Endothelial cell of hepatic sinusoid (primary cell): ENCODE data around the gene PRKCA.
"Not testable (repeated sequence)": the region's sequence is repeated elsewhere in the genome, so short reads cannot be mapped to it uniquely, and the experiment has no call there.

Source experiments
- in situ Hi-C: cut with HindIII; loops from 2 replicates; pipeline ENCODE4 v1.10.0; 2017; ENCODE audit warnings: low sequenced_read_pairs

The PRKCA gene

DNA sequence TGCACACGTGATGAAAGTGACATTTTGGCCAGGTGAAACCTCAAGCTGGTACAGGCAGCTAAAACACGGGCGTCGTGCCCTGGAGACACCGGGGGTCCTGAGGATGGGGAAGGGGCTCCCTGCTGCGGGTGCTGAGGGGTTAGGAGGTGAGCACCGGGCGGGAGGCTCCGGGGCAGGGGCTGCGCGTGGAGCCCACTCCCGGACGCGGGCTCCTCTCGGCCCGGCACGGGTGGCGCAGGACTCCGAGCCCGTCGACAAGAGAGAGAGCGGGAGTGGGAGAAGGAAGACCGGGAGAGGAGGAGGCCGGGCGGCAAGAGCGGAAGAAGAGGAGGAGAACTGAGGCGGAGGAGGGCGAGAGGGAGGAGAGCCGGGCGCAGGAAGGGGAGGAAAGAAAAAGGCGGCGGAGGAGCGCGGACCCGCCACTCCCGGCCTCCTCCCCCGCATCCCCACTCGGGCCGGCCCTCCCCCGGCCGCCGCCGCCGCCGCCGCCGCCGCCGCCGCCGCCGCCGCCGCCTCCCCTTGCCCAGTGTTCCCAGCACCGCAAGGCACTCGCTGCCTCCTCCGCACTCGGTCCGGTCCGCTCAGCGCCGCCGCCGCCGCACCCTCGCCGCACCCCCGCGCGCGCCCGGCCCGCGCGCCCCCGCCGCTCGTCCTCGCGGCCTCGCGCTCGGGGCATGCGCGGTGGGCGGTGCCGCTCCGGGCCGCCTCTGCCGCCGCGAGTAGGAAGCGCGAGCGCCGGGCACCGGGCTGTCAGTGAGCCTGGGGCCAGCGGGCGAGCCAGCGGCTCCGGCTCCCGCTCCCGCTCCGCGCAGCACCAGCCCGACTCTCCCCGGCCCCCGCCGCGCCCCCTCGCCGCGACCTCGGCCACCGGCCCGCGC lies at the start of gene PRKCA:
Gene PRKCA, plus strand, starts transcription at position 750 of the 878 bp plus-strand sequence.
- in situ Hi-C loops, result loop anchor here (5.0 kb wide), 4 partner anchors 65 to 370 kb away; no protein-coding TSS in a partner anchor

GRCh38 chr17:66253458-66253857 lies 49.0 kb upstream of the PRKCA start:
- in situ Hi-C loops, result not testable (repeated sequence)

- in situ Hi-C loops, result no loop called here
These were observed 47.3 kb upstream of the PRKCA start for GRCh38 chr17:66255112-66255511.

- in situ Hi-C loops, result no loop called here
These were observed 46.9 kb upstream of the PRKCA start for GRCh38 chr17:66255527-66255971.

DNA sequence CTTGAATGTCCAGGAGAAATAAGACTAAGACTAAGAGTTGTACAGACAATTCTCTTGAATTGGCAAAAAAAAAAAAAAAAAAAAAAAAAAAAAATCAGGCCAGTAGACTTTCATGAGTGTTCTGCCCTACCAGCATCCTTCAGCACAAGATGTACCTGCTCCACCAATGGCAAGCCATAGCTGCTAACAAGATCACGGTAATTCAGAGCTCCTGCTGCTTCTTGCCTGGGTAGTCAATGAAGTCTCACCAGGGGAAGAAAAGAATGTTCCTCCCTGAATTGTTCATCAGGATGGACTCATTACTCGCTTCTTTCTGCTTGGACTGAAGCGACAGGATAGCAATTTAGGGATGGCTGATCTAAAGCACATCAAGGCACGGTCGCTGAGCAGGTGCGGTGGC lies 42.1 kb upstream of the PRKCA start:
- in situ Hi-C loops, result no loop called here

- in situ Hi-C loops, result no loop called here
These were observed 41.7 kb upstream of the PRKCA start for GRCh38 chr17:66260688-66261087.

DNA sequence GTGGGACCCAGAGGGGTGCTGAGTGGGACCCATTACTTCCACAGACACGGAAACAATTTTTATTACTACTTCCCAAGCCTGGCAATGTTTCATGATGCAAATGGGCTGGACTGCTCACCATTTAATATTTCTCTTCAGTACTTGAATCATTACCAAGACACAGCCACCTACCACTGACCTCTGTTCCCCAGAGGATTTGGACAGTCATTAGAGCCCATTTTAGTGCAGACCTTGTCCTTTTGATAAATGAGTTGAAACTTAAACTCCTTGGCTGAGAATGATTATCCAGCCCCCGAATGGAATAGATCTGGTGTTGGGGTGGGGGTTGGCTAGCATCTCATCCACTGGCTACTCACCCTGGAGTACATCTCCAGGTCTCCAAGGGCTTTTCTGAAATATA lies 39.6 kb upstream of the PRKCA start:
- in situ Hi-C loops, result no loop called here

- in situ Hi-C loops, result no loop called here
These were observed 37.7 kb upstream of the PRKCA start for GRCh38 chr17:66264696-66265095.

- in situ Hi-C loops, result no loop called here
These were observed 34.0 kb upstream of the PRKCA start for GRCh38 chr17:66268247-66268927.

DNA sequence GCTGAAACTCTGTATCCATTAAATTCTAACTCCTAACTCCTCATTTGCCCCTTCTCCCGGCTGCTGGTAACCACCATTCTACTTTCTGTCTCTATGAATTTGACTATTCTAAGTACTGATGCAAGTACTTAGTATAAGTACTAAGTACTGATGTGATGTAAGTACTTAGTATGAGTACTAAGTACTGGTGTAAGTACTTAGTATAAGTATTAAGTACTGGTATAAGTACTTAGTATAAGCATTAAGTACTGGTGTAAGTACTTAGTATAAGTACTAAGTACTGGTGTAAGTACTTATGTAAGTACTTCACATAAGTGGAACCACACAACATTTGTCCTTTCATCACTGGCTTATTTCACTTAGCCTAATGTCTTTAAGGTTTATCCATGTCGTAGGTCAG lies 32.3 kb upstream of the PRKCA start:
- in situ Hi-C loops, result no loop called here

GRCh38 chr17:66271512-66271911 lies 30.9 kb upstream of the PRKCA start:
- in situ Hi-C loops, result no loop called here

DNA sequence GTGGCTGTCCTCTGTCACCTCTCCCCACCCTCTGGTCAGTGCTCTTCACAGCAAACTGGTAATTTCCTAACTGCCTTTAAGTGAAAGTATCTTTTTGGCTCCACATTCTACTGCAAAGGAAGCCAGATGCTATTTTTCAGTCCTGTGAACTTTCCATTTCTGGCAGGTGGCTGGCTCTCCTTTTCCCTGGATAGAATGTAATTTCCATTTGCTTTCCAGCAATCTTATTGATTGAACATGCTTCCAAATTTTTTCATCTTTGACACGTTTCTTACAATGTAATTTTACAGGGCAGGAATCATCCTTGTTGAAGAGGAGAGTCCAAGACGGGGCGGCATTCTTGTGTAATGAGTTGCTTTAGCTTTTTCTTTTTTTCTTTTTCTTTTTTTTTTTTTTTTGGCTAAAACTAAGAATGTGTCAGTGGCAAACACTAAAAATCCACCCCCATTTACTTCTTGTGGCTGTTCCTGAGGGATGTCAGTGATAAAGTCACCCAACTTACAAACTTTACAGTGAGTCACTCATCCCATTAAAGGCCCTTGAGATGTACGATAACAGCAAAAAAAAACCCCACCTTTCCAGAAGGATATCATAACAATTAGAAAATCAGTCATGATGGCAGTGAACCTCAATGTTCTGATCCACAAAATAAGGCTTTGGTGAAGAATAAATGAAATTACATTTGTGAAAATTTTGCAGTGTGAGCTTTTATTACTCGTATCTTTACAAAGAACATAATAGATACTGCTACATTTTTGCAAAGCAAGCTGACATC lies 29.4 kb upstream of the PRKCA start:
- in situ Hi-C loops, result no loop called here

DNA sequence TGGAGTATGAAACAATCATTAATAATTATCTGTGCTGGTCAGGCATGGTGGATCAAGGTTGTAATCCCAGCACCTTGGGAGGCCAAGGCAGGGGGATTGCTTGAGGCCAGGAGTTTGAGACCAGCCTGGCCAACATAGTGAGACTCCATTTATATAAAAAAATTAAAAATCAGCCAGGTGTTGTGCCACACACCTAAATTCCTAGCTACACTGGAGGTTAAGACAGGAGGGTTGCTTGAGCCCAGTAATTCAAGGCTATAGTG lies 28.9 kb upstream of the PRKCA start:
- in situ Hi-C loops, result no loop called here

GRCh38 chr17:66275651-66276050 lies 26.8 kb upstream of the PRKCA start:
- in situ Hi-C loops, result no loop called here

DNA sequence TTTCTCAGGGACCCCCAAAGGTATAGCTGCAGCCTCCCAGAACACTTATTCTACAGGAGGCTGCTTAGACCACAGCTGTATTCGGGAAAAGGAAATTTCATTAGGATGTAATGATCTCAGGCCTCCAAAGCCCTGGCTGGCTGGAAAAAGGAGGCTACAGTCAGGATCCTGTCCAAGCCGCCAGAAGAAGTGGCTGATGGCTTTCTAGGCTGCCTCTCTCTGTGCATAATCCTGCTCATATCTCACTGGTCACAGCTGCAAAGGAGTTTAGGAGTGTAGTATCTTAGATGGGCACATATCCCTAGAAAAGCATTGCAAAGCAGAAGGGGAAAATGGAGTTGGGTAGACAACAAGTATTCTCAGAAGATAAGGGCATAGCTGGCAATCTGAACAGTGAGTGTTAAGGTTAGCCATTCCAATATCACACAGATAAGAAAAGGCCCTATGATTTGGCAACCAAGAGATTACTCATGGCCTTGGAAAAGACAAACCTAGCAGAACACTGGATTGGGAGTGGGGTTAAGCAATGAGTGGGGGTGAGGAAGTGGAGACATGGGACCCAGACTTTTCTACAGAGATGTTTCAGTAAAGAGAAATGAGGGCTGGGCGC lies 26.0 kb upstream of the PRKCA start:
- in situ Hi-C loops, result no loop called here

GRCh38 chr17:66277191-66277590 lies 25.2 kb upstream of the PRKCA start:
- in situ Hi-C loops, result no loop called here

DNA sequence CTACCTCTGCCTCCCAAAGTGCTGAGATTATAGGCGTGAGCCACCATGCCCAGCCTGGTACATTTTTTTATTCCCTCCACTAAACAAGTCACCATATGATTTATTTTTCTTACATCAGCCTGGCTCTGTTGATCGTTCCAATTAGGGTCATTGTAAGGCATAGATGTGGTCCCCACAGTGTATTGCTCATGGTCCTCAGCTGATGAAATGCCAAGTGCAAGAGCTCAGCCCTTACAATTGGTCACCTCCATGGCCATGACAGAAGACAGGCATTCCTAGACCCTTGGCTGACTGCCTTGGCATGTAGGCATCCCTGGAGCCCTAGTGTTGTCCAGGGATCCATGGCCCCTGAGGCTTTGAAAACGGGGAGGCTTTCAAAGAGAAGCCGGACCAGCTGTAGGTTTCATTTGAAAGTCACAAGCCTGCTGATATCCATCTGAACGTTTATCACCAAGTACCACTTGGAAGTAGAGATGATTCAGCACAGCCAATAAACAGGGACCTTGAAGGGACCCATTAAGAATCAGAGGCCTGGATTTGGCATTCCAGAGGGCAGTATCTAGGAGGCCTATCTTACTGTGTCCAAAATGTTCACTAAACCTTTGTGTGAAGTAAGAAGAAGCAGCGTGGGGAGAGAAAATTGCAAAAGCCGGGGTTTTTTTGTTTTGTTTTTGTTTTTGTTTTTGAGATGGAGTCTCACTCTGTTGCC lies 20.6 kb upstream of the PRKCA start:
- in situ Hi-C loops, result no loop called here

- in situ Hi-C loops, result no loop called here
These were observed 19.0 kb upstream of the PRKCA start for GRCh38 chr17:66283296-66283934.

- in situ Hi-C loops, result no loop called here
These were observed 18.4 kb upstream of the PRKCA start for GRCh38 chr17:66283971-66284370.

DNA sequence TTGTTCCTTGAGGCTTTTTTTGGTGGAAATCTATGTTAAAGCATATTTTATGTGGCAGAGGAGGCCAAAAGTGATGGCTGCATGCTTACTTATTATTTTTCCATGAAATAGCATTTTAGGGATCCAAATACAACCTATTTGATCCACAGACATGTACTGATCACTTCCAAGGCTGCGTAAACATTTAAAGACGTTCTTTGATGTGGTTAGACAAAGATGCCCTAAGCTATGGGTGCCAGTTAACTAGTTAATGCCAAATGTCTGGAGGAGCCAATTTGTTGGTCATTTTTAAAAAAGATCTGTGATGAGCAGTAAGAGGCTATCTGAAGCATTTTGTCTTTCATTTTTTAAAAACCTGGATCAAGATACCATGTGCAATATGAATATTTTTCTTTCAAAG lies 17.3 kb upstream of the PRKCA start:
- in situ Hi-C loops, result no loop called here
